Activated CD4-positive, alpha-beta T cell treated with anti-CD3 and anti-CD28 coated beads, Interleukin-2, amount 50 U/mL, for 16 hours (primary cell): ENCODE results near the gene MARK3.

Experiments
- DNase-seq: peaks from one replicate; pipeline ENCODE4 v3.0.0-alpha.2; 2020

Gene MARK3

GRCh38 chr14:103367995-103368394 lies 17.2 kb upstream of the MARK3 start:
- no peak for DNase-seq

GRCh38 chr14:103370087-103370486 lies 15.1 kb upstream of the MARK3 start:
- DNase-seq = no peak

DNA sequence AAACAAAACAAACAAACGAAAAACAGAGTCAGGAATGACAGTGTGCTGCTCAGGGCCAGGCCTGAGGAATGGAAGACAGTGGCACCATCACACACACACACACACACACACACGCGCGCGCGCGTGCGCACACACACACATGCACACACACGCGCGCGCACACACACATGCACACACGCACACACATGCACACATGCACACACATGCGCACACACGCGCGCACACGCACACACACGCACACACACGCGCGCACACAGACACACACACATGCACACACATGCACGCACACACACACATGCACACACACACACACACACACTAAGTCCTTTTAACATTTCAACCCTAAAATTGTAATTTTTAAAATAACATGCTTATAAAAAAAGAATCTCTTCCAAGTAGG lies 13.2 kb upstream of the MARK3 start:
- DNase-seq = no peak

GRCh38 chr14:103372552-103373304 lies 12.5 kb upstream of the MARK3 start:
- DNase-seq = no peak

DNA sequence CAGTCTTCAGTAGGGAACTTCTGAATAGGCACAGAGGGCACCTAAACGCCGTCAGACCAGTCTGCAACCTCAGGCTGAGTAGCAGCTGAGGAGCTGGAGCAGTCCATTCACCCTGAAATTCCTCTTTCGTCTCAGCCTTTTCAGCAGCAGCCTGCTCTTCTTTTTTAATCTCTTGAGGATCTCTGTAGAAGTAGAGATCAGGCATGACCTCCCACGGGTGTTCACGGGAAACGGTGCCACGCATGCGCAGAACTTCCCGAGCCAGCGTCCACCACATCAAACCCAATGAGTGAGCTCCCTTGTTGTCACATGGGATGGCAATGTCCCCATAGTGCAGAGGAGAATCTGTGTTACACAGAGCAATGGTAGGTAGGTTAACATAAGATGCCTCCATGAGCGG lies 11.1 kb upstream of the MARK3 start:
- no peak for DNase-seq

DNA sequence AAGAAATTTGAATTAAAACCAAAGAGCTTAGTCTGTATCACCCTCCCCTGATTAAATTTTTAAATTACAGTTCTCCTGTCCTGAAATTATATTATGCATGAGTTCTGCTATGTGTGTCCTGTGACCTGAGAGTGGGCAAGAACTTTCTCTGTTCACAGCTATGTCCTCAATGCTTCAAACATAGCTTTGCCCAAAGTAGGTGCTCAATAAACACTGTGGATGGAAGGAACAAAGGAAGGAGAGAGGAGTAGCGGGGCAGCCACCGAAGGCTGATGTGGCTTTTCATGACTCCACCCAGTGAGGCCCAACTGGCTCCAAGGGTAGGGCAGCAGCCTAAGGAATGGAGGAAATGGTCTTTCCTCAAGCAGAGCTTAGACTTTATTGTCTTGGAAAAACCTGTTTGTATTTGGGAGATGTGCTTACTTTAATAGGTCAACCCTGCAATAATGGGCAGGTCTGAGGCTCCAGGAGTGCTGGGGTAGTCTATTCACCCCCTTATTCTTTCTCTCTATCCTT lies 7.6 kb upstream of the MARK3 start:
- DNase-seq = no peak

DNA sequence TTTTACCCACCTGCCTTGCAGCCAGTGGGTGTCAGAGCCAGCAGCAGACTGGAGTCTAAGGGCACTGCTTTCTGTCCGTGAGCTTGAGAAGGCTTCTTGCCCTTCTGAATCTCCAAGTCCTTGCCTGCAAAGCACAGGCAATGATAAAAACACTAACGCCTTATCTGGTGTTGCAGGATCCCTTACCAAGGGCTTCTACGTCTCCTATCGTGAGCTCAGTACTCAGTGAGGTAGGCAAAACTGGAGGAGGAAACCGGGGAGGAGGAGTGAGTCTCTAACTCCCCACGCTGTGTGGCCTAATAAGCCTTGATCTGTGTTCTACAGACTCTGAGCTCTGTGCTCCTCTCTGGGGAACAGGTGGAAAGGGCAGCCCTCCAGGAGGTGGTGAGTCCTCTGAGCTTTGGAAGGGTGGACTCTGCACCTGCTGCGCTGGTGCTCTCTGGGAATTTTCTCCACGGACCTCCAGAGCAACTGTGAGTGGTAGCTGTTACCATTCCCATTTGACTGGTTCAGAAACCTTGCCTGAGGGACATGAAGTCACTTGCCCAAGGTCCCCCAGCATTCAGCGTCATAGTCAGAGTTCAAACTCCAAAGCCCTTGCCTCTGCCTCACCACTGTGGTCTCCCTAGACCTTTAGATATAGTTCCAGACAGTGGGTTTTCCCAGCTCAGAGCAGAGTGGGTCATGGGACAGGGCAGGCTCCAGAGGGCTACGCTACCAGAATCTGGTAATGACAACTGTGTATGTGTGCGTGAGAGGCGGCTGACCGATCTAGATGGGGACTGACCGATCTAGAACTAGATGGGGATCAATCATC lies 7.0 kb upstream of the MARK3 start:
- DNase-seq = no peak

DNA sequence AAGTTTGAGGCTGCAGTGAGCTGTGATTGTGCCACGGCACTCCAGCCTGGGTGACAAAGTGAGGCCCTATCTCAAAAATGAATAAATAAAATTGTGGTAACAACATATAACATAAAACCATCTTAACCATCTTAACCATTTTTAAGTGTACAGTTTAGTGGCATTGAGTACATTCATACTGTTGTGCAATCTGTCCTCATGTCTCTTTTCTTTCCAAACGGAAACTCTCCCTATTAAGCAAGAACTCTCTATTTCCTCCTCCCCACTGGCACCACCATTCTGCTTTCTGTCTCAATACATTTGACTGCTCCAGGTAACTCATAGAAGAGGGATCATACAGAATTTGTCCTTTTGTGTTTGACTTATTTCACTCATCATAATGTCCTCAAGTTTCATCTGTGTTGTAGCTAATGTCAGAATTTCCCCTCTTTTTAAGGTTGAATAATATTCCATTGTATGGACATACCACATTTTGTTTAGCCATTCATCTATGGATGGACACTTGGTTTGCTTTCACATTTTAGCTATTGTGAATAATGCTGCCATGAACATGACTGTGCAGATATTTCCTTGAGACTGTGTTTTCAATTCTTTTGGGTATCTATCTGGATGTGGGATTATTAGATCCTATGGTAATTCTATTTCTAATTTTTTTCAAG lies 4.4 kb upstream of the MARK3 start:
- DNase-seq = no peak

DNA sequence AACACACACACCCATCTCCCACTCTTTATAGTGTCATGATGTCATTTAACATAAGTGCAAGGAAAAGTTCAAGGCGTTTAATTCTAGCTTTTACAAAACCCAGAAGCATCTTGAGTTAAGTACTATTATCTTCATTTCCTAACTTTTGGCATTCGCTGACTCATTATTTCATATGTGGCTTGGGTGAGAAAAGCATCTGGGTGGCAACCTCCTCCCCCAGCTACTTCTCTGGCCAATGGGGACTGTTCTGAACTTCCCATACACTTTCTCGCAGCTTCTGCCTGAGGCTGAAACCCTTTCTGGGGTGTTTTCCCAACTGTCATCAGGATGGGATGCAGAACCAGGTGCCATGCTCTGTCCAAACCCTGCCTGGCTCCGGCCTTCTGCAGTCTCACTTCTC lies 2.8 kb upstream of the MARK3 start:
- DNase-seq = peak; percentile 51

GRCh38 chr14:103384450-103385151 lies 614 bp upstream of the MARK3 start:
- DNase-seq = no peak

DNA sequence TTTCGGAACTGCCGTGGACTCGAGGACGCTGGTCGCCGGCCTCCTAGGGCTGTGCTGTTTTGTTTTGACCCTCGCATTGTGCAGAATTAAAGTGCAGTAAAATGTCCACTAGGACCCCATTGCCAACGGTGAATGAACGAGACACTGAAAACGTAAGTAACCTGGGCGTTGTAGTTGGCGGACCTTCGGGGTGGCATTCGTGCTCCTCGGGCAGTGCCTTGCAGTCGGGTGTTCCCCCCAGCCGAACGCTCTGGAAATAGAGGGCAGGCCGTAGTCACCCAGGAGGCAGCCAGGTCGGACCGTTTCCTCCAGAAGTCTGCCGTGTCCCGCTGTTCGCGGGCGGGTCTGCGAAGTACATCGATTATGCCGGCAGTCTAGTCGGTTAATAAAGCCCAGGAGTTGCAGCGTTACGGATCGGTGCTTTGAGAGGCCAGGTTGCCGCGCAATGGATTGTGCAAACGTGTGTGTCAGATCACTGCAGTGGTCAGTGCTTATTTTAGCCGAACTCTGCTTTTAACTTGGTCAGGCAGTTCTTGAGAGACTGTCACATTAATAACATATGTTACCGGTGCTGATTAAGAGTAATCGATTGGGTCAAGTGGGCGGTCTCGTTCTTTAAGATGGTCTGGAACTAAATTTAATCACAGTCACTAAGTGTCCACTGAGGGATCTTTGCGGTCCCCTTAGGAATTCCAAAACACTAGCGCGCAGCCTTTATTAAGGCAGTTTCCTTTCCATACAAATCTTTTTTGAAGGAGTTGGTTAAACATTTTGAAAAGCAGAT lies 906 bp downstream of the MARK3 start:
- no peak for DNase-seq

DNA sequence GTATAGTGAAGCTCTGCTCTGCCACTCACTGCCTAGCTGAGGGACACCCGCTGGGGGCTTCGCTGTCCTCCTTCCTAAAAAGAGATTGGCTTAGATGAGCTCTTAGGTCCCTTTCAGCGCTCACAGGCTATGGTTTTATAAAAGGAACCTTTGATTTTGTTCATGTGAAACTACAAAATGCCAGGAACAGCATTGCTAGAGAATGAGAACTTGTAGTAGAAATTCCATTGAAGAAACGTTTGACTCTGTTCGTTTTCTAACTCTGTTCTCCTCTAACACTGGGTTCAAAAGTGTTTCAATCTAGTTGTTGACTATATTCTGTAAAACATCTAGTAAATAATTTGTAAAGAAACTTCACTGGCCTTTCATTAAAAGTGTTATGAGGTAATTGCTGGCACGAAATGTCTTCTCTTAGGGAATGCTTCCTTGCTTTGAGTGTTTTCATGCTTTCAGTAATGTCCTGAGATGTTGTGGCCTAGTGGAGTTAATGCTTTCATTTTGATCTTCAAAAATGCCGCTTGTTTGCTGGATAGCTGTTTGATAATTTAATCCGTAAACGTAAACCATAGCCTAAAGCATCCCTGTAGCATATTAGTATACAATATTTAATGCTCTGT lies 1.6 kb downstream of the MARK3 start:
- DNase-seq = no peak

DNA sequence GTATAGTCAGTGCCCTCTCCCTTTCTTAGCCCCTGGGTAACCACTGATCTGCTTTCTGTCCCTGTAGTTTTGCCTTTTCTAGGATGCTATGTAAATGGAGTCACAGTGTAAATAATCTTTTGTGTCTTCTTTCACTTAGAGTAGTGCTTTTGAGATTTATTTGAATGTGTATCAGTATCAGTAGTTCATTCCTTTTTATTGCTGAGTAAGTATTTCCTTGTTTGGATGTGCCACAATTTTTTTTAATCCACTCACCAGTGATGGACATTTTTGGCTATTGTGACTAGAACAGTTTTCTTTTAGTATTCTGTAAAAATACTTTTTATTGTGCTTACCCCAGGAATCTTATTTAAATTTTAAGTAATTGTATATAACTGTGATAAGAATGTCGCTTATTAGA lies 3.4 kb downstream of the MARK3 start:
- DNase-seq = no peak

- DNase-seq = no peak
These were observed 5.4 kb downstream of the MARK3 start for GRCh38 chr14:103390605-103391004.

DNA sequence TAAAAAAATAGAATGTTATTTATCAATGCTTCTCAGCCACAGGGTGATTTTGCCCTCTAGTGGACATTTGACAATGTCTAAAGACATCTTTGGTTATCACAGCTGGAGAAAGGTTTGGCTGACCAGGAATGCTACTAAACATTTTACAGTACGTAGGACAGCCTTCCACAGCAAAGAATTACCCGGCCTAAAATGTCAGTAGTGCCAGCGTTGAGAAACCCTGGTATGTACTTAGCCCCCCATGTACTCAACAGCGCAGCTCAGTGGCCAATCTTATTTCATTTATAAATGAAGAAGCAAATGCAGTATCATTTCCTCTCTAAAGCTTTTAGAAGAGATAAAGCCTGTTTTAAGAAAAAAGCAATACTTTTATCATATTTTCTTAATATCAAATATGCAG lies 5.8 kb downstream of the MARK3 start:
- no peak for DNase-seq

DNA sequence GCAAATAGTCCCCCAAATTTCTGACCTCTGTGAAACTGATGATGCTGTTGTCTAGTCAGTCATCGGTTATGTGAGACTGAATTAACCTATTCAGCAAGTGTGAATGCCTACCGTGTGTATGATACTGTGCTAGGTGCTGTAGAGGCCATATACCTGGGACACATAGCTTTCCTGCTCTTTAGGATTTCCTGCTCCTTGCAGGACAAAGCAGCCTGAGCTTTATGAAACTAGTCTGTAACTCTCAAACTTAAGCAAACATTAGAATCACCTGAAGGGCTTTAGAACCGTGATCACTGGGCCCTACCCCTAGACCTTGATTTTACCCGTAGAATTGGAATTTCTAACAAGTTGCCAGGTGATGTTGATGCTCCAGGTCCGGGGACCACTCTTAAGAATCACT lies 6.9 kb downstream of the MARK3 start:
- no peak for DNase-seq

DNA sequence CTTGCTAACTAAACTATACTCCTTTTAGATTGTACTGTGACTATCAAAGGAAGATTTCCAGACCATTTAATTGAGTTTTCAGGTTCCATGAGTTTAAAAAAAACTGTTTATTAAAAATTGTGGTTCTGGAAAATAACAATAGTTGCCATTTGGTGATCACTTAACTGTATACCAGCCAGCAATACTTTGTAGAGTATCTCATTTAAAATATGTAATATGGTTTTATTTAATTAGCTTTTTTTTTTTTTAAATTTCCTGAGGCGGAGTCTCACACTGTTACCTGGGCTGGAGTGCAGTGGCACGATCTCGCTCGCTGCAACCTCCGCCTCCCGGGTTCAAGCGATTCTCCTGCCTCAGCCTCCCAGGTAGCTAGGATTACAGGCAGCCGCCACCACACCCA lies 7.4 kb downstream of the MARK3 start:
- no peak for DNase-seq

DNA sequence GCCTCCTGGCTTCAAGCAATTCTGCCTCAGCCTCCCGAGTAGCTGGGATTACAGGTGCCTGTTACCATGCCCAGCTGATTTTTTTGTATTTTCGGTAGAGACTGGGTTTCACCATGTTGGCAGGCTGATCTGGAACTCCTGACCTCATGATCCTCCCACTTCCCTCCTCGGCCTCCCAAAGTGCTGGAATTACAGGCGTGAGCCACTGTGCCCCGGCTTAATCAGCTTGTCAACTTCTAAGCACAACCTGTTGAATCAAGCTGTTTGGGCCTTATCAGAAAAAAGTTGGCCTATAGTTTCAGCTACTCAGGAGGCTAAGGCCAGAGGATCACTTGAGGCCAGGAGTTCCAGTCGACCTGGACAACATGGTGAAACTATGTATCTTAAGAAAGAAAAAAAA lies 7.9 kb downstream of the MARK3 start:
- no peak for DNase-seq

DNA sequence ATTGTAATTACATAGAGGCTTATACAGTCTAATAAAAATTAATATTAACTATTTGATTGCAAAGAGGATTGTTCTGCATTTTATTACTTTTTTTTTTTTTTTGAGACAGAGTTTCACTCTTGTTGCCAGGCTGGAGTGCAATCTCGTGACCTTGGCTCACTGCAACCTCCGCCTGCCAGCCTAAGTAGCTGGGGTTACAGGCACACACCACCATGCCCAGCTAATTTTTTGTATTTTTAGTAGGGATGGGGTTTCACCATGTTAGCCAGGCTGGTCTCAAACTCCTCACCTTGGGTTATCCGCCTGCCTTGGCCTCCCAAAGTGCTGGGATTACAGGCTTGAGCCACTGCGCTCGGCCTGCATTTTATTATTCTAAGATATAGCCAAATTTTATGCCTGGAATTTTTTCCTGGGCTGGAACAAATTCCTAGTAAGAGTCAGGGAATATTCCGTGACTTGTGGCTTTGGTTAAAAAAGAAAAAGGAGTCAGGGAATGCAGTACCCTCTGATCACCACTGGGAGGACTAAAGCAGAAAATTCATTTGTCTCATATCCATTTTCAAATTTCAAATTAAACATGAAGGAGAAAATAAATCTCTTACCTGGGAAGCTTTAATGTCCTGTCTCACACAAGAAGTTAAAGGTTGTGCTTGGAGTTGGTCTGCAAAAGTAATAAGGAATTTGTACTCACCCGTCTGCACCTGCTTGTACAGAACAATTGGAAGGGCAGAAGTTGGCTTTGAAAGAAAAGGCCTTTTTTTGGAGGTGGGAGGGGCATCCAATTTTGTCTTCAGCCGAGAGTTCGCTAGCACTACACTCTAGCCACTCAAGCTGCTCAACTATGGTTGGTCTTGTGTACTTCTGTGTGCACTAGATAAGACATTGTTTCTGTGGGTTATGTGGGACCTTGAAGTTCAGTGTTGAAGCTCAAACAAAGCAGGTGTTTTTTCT lies 8.7 kb downstream of the MARK3 start:
- no peak for DNase-seq

- DNase-seq = no peak
These were observed 10.0 kb downstream of the MARK3 start for GRCh38 chr14:103395244-103395643.

DNA sequence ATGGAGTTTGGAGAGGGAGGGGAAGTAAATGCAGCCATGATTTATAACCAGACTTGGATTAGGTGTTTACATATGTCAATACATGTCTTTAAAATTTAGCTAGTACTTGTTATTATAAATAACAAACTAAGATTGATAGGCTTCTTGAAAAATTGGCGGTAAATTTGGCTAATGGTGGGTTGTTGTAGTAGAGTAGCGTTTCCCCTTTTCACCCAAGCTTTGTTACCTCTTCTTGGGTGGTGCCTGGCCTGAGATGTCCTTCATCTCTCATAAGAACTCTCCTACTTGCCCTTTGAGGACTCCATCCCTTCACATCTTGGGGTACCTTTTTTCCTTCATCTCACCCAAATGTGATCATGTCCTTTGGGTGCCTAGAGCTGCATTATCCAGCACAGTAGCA lies 11.2 kb downstream of the MARK3 start:
- no peak for DNase-seq
